ENCODE results near the gene OR13C3.

GRCh38 chr9:104536756-104537155 lies at the start of gene OR13C3:
- TF ChIP-seq POLR2A (IDR thresholded peaks at IDR 0.05) = no peak
- TF ChIP-seq CTCF (IDR thresholded peaks at IDR 0.05) = no peak

Data from vagina (tissue), 2 donors.